COLO668 (cell line): Measurements from ENCODE around the gene CYGB.
A peak's percentile ranks its signal among the peaks of the same experiment; 100 is the strongest.
"Not testable (repeated sequence)": the region's sequence is repeated elsewhere in the genome, so short reads cannot be mapped to it uniquely, and the experiment has no call there.

Experiments used
- DNase-seq: peaks from one replicate; lab custom pipeline; 2025; ENCODE audit not compliant: unreplicated experiment; lab: John Stamatoyannopoulos, UW

The CYGB gene

DNA sequence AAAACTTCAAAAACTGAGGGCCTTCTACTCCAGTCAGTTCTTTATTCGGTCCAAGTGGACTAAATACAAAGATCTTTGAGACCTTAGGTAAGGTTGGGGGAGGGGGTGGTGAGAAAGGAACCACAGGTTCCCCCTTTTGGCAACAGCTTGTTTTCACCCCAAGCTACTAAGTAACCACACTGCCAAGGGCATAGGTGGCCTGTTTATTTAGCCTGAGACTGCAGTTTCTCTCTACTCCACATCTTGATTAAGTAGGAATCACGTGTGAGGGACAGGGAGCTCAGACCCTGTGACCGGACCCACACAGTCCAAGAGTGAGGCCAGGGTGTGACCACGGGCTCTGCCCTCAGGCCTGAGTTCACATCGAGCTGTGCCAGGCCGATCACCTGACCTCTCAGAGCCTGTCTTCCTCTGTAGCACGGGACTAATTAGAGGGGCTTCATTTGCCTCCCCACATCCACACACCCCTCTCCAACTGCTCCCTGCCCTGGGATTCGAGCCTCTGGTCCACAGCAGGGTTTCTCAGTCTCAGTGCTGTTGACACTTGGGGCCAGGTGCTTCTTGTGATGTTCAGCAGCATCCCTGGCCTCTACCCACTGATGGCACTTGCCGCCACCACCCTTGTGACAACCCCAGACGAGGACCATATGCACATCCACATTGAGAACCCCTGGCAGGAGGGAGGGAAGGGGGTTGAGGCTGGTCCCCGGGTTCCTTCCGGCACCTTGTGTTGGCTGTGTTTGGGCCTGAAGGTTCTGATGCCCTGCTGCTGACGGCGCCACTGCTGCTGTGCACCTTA lies 30.3 kb upstream of the CYGB start:
- no peak for DNase-seq

DNA sequence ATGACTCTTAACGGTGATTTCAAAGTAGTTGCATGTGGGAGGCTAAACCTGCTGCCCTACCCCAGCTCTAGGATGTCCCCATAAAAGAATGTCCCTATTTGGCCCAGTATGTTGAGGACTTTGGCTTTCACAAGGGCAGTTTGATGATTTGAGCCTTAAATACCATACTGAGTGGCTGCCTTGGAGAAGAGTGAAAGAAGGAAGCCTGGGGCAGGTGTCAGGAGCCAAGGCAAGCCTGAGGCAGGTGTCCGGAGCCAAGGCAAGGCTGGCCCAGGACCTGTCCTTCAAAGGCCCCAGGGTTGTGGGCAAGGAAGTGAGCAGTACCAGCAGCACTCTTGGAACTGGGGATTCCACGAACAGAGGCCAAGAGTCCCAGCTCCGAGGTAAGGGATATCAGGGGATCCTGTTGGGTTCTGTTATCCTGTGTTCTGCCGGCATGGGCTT lies 29.5 kb upstream of the CYGB start:
- no peak for DNase-seq

DNA sequence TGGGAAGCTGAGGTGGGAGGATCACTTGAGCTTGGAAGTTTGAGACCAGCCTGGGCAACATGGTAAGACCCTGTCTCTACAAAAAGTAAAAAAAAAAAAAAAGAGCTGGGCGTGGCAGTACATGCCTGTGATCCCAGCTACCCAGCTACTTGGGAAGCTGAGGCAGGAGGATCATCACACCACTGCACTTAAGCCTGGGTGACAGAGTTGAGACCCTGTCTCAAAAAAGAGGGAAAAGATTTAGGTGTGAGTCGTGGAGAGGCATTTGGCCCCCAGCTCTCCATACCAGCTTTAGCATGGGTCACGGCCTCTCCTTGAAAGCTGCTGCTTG lies 29.1 kb upstream of the CYGB start:
- no peak for DNase-seq

DNA sequence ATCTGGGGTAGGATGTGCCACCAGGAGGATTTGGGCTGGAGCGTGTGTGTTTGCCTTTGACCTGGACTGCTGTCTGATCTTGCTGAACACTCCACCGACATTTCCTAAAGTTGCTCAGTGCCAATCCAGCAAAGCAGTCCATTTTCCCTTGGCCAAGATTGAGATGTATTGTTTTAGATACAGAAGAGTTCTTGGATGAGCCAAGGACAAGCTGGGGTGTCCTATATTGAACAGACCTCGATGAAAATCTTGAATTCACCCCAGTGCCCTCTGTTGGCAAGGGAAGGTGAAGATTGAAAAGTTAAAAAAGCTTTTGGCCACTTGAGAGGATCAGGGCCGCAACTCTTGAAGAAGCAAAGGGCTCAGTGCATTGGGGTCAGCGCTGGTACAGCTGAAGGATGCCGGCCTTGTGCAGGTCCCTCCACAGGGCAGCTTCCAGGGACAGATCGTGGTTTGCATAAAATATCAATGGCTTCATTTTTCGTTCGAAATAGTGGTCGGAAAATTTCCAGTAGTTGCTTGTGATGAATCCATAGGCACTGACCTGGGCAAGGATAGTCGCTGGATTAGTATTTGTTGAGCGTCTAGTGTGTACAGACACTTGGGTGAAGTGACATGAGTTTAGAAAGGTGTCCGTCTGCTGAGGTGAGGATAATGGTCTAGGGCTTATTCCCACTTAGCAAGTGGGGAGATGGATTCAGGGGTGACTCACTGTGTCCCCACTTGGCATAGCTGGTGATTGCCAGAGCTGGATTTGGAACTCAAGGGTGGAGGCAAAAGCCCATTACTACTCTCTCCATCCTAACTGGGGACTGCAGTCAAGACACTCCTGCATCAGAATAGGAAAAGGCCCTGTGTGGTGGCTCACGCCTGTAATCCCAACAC lies 28.5 kb upstream of the CYGB start:
- DNase-seq: no peak

DNA sequence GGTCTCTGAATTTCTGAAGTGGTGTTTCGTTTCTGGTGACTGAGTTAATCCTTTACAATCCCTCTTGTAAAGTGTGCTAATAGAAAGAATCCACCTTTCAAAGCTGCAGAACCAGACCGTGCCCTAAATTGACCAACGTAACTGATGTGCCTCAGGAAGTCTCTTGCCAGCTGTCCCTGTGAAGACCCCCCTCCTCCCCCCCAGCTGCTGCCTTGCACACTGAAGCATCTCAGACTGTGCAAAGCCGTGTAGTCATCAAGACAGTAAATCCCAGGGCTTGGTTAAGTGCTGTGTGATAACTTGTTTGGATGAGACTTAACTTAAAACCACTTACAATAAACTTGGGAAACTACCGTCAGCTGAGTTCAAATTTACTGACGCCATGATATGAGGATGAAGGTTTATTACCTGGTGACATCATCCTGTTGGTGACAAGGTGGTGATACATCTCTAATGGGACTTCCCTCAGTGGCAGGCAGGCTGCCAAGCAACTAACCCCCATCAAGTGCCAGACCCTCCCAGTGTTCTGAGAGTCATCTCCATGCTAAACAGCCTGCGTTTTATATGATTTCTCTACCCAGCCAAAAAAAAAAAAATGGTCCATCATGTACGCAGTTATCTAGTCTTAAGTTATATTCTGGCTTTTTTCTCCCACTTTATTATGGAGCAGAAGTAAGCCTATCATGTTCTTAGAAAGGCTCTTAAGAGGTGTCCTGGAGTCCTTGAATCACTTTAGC lies 27.6 kb upstream of the CYGB start:
- not testable (repeated sequence) for DNase-seq

DNA sequence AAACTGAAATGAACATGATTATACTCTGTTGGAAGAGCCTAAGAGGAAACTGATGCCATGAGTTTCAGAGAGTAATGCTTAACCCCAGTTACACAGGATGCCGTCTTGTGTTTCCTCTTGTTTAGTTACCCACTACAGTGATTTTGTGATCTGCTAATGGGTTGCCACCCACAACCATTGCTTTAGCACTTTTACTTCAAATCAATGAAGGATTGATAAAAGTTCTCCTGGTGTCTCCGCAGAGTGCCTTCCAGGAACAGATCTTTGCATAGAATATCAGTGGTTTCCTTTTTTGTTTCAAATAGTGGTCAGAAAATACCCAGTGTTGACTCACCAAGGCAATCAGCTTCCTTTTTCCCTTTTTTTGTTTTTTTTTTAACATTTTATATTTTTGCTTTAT lies 25.9 kb upstream of the CYGB start:
- not testable (repeated sequence) for DNase-seq

DNA sequence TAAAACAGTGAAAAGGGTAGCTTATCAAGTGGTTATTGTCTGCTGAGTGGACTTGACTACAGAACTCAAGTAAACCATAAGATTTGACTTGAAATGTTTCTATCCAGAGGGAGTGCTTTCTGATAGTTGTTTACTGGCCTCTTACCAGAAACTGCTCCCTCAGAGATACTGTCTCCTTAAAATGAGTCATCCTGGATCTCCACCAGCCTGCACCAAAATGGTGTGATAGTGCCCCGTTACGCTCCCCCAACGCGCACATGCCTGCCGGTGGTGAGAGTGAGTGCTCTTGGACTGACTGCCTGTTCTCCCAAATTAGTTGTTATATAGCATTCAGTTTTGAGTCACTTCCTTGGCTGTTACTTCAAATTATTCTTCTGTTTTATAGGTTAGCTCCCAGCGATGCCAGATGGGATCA lies 25.2 kb upstream of the CYGB start:
- DNase-seq: no peak

DNA sequence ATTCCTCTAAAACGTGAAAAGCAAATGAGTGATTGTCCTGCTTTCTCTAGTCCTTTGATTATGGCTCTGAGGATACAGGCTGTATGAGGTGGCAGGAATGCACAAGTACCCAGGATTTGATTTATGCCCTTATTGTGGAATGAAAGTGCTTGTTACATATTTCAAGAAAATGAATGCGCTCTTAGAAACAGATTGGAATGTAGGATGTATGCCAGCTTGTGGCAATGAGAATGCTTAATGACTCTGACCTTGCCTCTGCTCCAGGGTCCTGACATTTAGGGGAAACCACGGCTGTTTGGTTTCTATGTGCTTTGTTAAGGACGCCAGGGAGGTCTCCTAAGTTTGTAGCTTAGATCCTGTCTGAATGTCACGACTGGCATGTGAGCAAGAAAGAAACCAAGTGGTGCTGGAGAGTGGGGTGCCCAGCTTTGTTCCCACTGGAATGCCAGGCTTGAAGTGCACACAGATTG lies 24.3 kb upstream of the CYGB start:
- DNase-seq: no peak

DNA sequence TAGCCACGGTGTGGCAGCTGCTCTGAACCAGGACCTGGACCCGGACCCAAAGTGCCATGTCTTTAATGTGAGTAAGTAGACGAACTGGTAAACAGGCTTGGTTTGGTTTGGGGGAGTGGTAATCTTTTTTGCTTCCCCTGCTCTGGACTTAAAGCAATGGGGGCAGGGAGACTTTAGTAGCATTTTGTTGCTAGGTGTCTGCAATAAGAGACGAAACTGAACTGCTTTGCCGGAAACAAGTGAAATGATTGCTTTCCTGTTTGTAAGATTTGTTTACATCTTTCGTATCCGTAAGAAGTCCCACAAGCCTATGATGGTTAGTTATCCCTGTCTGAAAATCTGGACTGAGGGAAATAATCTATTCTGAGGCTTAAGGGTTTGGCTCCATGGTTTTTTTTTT lies 23.8 kb upstream of the CYGB start:
- no peak for DNase-seq

DNA sequence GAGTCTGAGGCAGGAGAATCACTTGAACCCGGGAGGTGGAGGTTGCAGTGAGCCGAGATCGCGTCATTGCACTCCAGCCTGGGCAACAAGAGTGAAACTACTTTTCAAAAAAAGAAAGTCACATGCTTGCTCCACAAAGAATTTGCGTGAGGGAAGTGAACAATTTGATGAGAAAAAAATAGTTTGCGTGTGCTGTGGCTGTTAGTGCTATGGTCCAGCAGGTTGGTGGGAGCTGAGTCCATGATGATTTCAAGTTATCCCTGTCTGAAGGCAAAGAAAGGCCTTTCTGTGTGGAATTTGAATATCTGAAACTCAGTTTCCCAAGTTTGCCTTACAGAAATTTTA lies 23.3 kb upstream of the CYGB start:
- no peak for DNase-seq

DNA sequence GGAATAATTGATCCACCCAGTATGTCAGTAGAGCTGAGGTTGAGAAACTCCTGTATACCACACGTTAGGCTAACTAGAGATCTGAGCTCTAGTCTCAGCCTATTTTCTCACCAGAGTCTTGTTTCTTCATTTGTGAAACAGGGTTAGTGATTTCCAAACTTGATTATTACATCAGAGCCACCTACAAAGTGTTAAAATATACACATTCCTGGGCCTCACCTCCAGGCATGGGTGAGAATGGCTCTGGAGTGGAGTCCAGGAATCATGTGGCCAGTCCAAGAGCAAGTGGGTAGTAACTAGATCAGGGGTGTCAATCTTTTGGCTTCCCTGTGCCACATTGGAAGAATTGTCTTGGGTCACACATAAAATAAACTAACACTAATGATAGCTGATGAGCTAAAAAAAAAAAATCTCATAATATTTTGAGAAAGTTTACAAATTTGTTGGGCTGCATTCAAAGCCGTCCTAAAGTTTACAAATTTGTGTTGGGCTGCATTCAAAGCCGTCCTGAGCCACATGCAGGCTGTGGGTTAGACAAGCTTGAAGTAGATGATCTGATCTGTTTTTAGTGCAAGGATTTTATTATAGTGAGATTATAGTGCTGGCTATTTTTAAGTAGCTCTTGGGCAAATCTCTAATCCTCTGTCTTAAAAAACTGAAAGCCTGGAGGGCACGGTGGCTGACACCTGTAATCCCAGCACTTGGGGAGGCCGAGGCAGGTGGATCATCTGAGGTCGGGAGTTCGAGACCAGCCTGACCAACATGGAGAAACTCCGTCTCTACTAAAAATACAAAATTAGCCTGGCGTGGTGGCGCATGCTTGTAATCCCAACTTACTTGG lies 22.7 kb upstream of the CYGB start:
- no peak for DNase-seq

DNA sequence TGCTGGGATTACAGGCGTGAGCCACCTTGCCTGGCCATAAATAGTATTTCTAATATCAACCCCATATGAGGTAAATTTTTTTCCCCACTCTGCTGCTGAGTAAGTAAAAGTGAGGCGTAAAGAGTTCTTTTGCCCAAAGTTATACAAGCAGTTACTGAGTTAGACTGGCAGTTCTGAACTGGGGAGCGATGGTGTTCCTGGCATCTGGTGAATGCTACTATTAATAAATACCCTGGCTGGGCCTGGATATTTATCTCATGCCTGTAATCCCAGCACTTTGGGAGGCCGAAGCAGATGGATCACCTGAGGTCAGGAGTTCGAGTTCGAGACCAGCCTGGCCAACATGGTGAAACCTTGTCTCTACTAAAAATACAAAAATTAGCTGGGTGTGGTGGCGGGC lies 22.0 kb upstream of the CYGB start:
- DNase-seq: not testable (repeated sequence)

DNA sequence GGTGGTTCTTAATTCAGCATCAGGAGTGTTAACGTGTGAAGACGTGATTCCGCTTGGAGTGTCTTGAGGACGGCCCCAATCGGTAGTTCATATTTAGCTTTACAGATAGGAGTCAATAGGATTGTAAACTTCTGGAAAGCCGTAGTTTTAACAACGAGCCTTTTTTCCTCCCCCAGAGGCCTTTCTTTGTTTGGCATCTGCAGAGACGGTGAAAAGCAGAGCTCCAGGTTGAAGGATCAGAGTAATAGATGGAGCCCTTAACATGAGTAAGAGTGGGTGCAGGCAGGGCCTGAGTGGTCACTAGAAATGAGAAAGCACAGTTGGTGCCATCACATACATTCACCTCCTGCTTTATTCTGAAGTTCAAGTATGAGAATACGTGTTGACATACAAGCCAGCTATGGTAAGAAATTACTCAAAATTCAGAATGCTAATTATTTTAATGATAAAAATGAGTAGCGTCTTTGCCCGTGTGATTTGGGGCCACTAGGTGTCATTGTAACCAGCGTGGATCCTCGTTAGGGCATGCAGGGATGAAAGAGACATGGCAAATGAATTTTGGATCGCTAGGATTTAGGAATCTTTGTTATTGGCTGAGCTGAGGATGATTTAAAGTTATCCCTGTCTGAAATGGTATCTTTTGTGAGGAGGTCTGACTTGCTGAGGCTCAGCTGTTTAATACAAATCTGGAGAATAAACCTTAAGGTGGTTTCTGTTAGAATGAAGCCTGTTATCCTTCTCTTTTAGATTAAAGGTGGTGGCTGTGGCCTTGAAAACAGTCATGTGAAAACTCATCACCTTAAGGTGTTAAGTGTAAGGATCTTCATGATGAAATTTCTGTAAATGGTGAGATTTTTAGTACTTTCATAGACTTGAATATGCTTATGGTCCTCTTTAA lies 20.9 kb upstream of the CYGB start:
- DNase-seq: no peak

DNA sequence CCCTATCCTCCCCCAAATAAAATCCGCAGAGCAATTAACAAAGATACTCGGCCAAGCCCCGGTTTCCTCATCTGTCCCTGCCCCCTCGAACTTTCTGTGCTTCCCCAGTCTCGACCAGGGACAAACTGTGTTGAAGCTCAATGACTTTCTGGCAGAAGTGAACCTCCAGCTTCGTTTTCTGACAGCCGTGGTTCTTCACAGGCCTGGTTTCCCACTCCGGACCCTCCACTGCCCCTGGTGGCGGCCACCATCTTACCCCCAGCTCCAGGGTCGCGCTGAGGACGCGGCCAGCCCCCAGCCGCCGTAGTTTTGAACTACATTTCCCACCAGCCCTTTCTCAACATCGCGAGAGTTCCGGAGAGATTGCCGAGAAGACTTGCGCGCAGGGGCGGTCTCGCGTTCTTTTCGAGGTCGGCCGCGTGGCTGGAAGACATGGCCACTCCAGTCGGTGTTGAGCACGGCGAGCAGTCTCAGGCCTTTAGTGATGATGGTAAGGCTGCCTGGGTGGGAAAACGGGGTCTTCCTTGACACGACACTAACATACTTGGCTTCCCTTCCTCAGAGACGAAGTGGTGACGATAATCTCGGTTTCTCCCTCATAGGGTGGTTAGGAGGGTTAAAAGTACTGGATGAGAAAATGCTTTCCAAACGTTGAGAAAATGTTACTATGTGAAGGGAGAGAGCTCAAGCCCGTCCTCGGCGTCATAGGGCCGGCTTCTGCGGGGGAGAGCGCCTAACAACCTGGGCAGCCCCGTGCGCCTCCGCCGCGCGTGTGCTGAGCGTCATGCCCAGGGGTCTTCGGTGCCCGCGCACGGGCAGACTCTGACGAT lies 20.1 kb upstream of the CYGB start:
- DNase-seq: peak; percentile 90

DNA sequence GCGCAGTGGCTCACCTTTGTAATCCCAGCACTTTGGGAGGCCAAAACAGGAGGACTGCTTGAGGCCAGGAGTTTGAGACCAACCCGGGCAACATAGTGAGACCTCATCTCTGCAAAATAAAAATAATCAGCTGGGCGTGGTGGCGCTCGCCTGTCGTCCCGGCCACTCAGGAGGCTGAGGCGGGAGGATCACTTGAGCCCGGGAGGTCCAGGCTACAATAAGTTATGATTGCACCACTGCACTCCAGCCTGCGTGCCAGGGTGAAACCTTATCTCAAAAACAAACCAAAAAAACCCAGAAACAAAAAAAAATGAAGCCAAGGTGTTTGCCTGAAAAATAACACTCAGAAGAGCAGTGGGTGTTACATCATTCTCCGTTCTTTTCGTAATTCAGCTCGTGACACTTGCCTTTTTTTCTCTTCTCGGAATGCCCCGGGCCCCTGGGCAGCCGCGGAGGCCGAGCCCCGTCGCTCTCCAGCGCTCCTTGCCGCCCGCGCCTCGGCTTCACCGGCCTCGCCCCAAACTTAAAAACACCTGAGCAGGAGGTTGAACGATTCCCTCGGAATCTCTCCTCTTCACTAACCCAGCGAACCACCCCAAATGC lies 19.4 kb upstream of the CYGB start:
- DNase-seq: peak; percentile 26

DNA sequence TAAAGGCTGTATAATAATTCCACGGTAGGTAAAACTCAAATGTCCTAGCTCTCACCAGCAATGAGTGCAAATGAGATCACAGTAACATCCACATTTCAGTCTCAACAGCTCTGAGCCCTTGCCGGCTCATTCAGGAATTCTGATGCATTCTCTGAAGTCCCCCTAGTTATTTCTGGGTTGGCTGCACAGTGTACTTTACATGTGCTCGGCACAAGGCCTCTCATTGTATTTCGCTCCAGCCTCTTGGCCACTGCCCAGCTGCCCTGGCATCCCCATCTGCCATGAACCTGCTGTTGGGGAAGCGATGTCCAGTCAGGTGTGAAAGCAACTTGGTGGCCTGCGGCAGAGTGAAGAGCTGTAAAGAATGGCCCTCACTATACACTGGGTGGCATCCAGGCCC lies 16.6 kb upstream of the CYGB start:
- DNase-seq: peak; percentile 38

DNA sequence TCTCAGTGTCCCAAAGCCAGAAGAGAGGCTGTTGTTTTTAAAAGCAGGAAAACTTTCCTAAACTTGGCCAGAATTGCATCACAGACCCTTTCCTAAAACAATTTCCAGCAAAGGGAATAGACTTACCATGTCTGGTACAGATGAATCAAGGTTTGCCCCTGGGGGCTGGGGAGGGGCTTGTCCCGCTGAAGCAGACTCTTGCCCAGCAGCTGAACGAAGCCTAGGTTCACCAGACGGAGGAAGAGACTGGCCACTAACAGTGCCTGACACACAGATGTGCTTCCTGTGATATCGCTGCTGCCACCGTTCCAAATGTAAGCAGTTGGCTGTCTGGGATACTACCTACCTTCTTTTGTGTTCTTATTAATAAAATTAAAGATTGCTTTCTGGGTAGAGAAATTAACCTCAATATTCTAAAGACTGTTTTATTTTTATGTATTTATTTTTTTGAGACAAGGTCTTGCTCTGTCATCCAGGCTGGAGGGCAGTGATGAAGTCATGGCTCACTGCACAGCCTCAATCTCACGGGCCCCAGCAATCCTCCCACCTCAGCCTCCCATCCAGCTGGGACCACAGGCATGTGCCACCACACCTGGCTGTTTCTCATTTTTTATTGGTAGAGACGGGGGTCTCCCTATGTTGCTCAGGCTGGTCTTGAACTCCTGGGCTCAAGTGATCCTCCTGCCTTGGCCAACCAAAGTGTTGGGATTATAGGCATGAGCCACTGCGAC lies 15.8 kb upstream of the CYGB start:
- DNase-seq: no peak

DNA sequence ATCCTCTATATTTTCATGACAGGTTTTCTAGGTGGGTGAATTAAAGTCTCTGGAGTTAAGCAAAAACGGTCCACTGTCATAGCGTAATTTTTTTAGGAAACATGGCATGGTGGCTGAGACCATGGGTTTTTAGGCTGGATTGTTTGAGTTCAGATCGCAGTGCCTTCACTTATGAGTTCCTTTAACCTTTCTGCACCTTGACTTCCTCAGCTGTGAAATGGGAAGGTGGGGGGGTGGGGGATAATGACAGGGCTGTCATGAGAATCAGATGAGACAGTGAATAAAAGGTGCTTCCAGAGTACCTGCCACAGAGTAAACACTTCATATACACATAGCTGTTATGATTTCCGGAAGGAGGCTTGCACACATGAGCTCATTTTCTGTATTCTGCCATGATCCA lies 14.2 kb upstream of the CYGB start:
- DNase-seq: peak; percentile 5
